H9 (cell line): ENCODE results near the gene ACTR2. TPM values are rescaled to one million over a fixed set of nuclear protein-coding genes. Genes with fewer than 3 reads are reported as not detected.

ENCODE experiments used
- DNase-seq: peaks from one replicate; pipeline ENCODE4 v3.0.0-alpha.2; 2017
- H2AFZ ChIP-seq: one replicate; pipeline ENCODE4 v1.6.1; 2013; ENCODE audit warnings: mild to moderate bottlenecking, low read length, control low read depth, moderate library complexity
- H2AK5ac ChIP-seq: 2 replicates; pipeline ENCODE4 v1.6.1; 2013; ENCODE audit warnings: low read length, control low read depth, mixed read lengths; ENCODE audit not compliant: insufficient read length
- H2BK120ac ChIP-seq: one replicate; pipeline ENCODE4 v1.6.1; 2013; ENCODE audit warnings: low read depth, mild to moderate bottlenecking, low read length, control low read depth, inconsistent platforms; ENCODE audit not compliant: poor library complexity, severe bottlenecking
- H2BK12ac ChIP-seq: 2 replicates; pipeline ENCODE4 v1.6.1; 2013; ENCODE audit warnings: low read length, control low read depth, mixed read lengths, low read depth; ENCODE audit not compliant: insufficient read length
- H2BK15ac ChIP-seq: 2 replicates; pipeline ENCODE4 v1.6.1; 2013; ENCODE audit warnings: low read depth, low read length, control low read depth
- H2BK20ac ChIP-seq: one replicate; pipeline ENCODE4 v1.6.1; 2013; ENCODE audit warnings: low read depth, mild to moderate bottlenecking, low read length, control low read depth, inconsistent platforms; ENCODE audit not compliant: poor library complexity, severe bottlenecking
- H2BK5ac ChIP-seq: 2 replicates; pipeline ENCODE4 v1.6.1; 2013; ENCODE audit warnings: low read length, control low read depth, mixed read lengths; ENCODE audit not compliant: insufficient read length
- H3K14ac ChIP-seq: 2 replicates; pipeline ENCODE4 v1.6.1; 2013; ENCODE audit warnings: low read length, control low read depth; ENCODE audit not compliant: insufficient read depth
- H3K18ac ChIP-seq: 2 replicates; pipeline ENCODE4 v1.6.1; 2013; ENCODE audit warnings: low read depth, mild to moderate bottlenecking, mixed read lengths, low read length, control low read depth; ENCODE audit not compliant: insufficient read length
- H3K23ac ChIP-seq: 2 replicates; pipeline ENCODE4 v1.6.1; 2013; ENCODE audit warnings: low read length, control low read depth, mixed read lengths, low read depth; ENCODE audit not compliant: insufficient read length
- H3K23me2 ChIP-seq: 2 replicates; pipeline ENCODE4 v1.6.1; 2013; ENCODE audit warnings: low read depth, mild to moderate bottlenecking, mixed read lengths, low read length, control low read depth; ENCODE audit not compliant: insufficient read length, poor library complexity, severe bottlenecking
- H3K27ac ChIP-seq: 2 replicates; pipeline ENCODE4 v1.5.1; 2013; ENCODE audit warnings: low read length, control low read depth, mixed read lengths, low read depth; ENCODE audit not compliant: insufficient read length
- H3K27me3 ChIP-seq: 2 replicates; pipeline ENCODE4 v1.6.1; 2013; ENCODE audit warnings: low read length, control low read depth, inconsistent platforms; ENCODE audit not compliant: insufficient read depth
- H3K4ac ChIP-seq: 2 replicates; pipeline ENCODE4 v1.6.1; 2013; ENCODE audit warnings: low read depth, mild to moderate bottlenecking, control low read depth, inconsistent platforms, low read length, moderate library complexity
- H3K4me1 ChIP-seq: 2 replicates; pipeline ENCODE4 v1.6.1; 2013; ENCODE audit warnings: low read length, control low read depth, inconsistent platforms; ENCODE audit not compliant: insufficient read depth
- H3K4me2 ChIP-seq: 2 replicates; pipeline ENCODE4 v1.6.1; 2013; ENCODE audit warnings: low read length, control low read depth, mixed read lengths; ENCODE audit not compliant: insufficient read length, insufficient read depth
- H3K56ac ChIP-seq: 2 replicates; pipeline ENCODE4 v1.6.1; 2013; ENCODE audit warnings: low read depth, mild to moderate bottlenecking, mixed read lengths, low read length, control low read depth; ENCODE audit not compliant: insufficient read length
- H3K79me1 ChIP-seq: 2 replicates; pipeline ENCODE4 v1.6.1; 2013; ENCODE audit warnings: low read depth, mild to moderate bottlenecking, moderate library complexity, low read length, control low read depth, inconsistent platforms; ENCODE audit not compliant: insufficient read depth, poor library complexity, severe bottlenecking
- H3K79me2 ChIP-seq: 2 replicates; pipeline ENCODE4 v1.6.1; 2013; ENCODE audit warnings: low read length, control low read depth, inconsistent platforms; ENCODE audit not compliant: insufficient read depth
- H3K9ac ChIP-seq: 2 replicates; pipeline ENCODE4 v1.6.1; 2013; ENCODE audit warnings: low read length, control low read depth, mixed read lengths; ENCODE audit not compliant: insufficient read length; ENCODE audit errors: extremely low read depth
- H3K9me3 ChIP-seq: one replicate; pipeline ENCODE4 v1.6.1; 2013; ENCODE audit warnings: low read depth, low read length, inconsistent platforms; ENCODE audit not compliant: control insufficient read depth
- H3T11ph ChIP-seq: one replicate; pipeline ENCODE4 v1.6.1; 2013; ENCODE audit warnings: mild to moderate bottlenecking, low read length, control low read depth, inconsistent platforms
- H4K20me1 ChIP-seq: one replicate; pipeline ENCODE4 v1.6.1; 2013; ENCODE audit not compliant: control insufficient read depth, insufficient read length, insufficient read depth
- H4K5ac ChIP-seq: 2 replicates; pipeline ENCODE4 v1.6.1; 2013; ENCODE audit warnings: low read depth, mild to moderate bottlenecking, mixed read lengths, low read length, control low read depth; ENCODE audit not compliant: insufficient read length
- H4K8ac ChIP-seq: replicated peaks from 2 replicates; pipeline ENCODE4 v1.6.1; 2013; ENCODE audit warnings: low read length, control low read depth, mixed read lengths, low read depth; ENCODE audit not compliant: insufficient read length
- H4K91ac ChIP-seq: 2 replicates; pipeline ENCODE4 v1.6.1; 2013; ENCODE audit warnings: low read depth, mild to moderate bottlenecking, moderate library complexity, mixed read lengths, low read length, control low read depth; ENCODE audit not compliant: insufficient read length
- H3K27ac Mint-ChIP-seq, 3 experiments: 2 replicates in 2 of 3; 3 replicates in 1 of 3; pipeline ENCODE4 v1.8.0; 2020 to 2021; ENCODE audit warnings: mixed read lengths in 3 of 3, mild to moderate bottlenecking in 1 of 3, moderate library complexity in 1 of 3
- H3K27me3 Mint-ChIP-seq: 2 replicates; pipeline ENCODE4 v1.8.0; 2021; ENCODE audit warnings: low read depth, mild to moderate bottlenecking, moderate library complexity, mixed read lengths
- H3K36me3 Mint-ChIP-seq, 3 experiments: 2 replicates in 2 of 3; 3 replicates in 1 of 3; pipeline ENCODE4 v1.8.0; 2020 to 2021; ENCODE audit warnings: low read depth in 3 of 3, mixed read lengths in 3 of 3; ENCODE audit not compliant: insufficient read depth in 1 of 3
- H3K4me1 Mint-ChIP-seq, 2 experiments: 2 replicates each; pipeline ENCODE4 v1.8.0; 2020; ENCODE audit warnings: mixed read lengths in 2 of 2
- H3K4me3 Mint-ChIP-seq, 2 experiments: 2 replicates in 1 of 2; 3 replicates in 1 of 2; pipeline ENCODE4 v1.8.0; 2020 to 2021; ENCODE audit warnings: mild to moderate bottlenecking in 2 of 2, mixed read lengths in 2 of 2, moderate library complexity in 1 of 2
- H3K9me3 Mint-ChIP-seq, 2 experiments: 2 replicates in 1 of 2; 3 replicates in 1 of 2; pipeline ENCODE4 v1.8.0; 2020; ENCODE audit warnings: mild to moderate bottlenecking in 2 of 2, mixed read lengths in 2 of 2, moderate library complexity in 1 of 2
- CTCF ChIP-seq: fragments of 200-600 bp; sonication (generic); conservative IDR thresholded peaks from 3 replicates; pipeline ENCODE4 v1.8.0; 2021; ENCODE audit warnings: antibody characterized with exemption, mild to moderate bottlenecking
- WGBS: extraction: QIAGEN DNeasy Blood & Tissue Kit; methylation state at CpG from one replicate; pipeline ENCODE4 v1.1.7; 2013; ENCODE audit warnings: missing lambda C conversion rate, low lambda C conversion rate, mixed read lengths; ENCODE audit not compliant: insufficient read length; ENCODE audit errors: extremely low coverage; 5-methylcytosine and 5-hydroxymethylcytosine counted together
- total RNA-seq: library from RNA; stranded (reverse); gene quantifications from 2 replicates; pipeline ENCODE4 v1.2.1, GENCODE V29; 2021

The ACTR2 gene
- total RNA-seq, 1 experiment from 2014 or later, result 176 TPM

- Histone ChIP-seq H3K4me2 (no peak overlapping the region), H4K5ac (no peak overlapping the region), H3K79me1 (no peaks in the 10 kb centered on the region), H3K9ac (no peak overlapping the region), H3K27ac (no peak overlapping the region), H3K79me2 (no peaks in the 10 kb centered on the region), H2BK120ac (no peak overlapping the region), H3K4me1 (no peaks in the 10 kb centered on the region), H4K20me1 (no peaks in the 10 kb centered on the region), H4K8ac (no peak overlapping the region), H3K23ac (no peak overlapping the region), H3K4ac (no peak overlapping the region), H2BK12ac (no peak overlapping the region), H3K9me3 (no peaks in the 10 kb centered on the region), H3K18ac (no peak overlapping the region), H2AK5ac (no peak overlapping the region), H3K14ac (no peak overlapping the region), H3K27me3 (no peaks in the 10 kb centered on the region), H2AFZ (no peak overlapping the region), H2BK20ac (no peak overlapping the region), H3T11ph (no peak overlapping the region), H2BK15ac (no peak overlapping the region), H3K56ac (no peak overlapping the region), H2BK5ac (no peak overlapping the region), H3K23me2 (no peaks in the 10 kb centered on the region), H4K91ac (no peak overlapping the region)
- Mint-ChIP-seq H3K36me3 (peaks cover 13 to 32% (median 17%) of the 10 kb centered on the region in 3 experiments; a peak in 6 of 7 replicates), H3K9me3 (no peaks in the 10 kb centered on the region), H3K27me3 (no peaks in the 10 kb centered on the region), H3K27ac (no peak overlapping the region), H3K4me1 (no peaks in the 10 kb centered on the region), H3K4me3 (no peak overlapping the region)
- no CpG with 5 or more reads among the region's 7 CpGs for WGBS
- TF ChIP-seq CTCF, result no peak
- no peak for DNase-seq
Measured at GRCh38 chr2:65311596-65311995, 84.0 kb downstream of the ACTR2 start.
